ENCODE measurements around the gene TOMM7.

DNA sequence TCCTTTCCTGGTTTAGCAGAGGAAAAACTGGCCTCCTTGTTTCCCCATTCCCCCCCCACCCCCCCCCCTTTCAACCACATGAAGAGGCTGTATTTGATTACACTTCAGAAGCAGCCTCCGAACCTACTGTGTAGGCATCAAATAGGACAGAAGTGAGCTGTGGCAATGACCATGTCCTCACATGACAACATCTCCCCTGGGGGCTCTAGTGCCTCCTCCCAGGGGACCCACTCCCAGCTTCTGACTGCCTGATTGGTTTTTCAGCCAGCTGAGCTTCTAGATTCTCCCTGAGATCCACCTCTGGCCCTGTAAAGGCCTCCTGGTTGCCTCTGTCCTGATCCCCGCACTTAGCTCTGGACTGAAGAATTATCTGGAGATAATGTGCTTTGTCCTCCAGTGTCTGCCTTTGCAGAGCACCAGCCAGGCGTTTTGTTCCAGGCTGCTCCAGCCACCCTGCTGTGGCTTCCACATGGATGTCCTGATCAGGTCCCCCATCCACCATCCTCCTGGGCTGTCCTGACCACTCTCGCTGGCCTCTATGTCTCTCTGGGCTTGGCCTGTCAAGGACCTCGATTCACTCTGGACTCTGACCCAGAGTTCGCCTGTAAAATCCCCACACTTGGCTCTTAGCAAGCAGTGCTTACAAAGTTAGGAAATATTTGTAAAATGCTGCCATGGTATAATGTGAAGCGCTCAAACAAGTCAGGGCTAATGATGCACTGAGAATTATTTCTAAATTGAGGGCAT lies 42.4 kb upstream of the TOMM7 start:
- TF ChIP-seq, protein P1, sequence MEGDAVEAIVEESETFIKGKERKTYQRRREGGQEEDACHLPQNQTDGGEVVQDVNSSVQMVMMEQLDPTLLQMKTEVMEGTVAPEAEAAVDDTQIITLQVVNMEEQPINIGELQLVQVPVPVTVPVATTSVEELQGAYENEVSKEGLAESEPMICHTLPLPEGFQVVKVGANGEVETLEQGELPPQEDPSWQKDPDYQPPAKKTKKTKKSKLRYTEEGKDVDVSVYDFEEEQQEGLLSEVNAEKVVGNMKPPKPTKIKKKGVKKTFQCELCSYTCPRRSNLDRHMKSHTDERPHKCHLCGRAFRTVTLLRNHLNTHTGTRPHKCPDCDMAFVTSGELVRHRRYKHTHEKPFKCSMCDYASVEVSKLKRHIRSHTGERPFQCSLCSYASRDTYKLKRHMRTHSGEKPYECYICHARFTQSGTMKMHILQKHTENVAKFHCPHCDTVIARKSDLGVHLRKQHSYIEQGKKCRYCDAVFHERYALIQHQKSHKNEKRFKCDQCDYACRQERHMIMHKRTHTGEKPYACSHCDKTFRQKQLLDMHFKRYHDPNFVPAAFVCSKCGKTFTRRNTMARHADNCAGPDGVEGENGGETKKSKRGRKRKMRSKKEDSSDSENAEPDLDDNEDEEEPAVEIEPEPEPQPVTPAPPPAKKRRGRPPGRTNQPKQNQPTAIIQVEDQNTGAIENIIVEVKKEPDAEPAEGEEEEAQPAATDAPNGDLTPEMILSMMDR (IDR thresholded peaks at IDR 0.05 in 8 of 11, conservative IDR thresholded peaks at IDR 0.05 in 3 of 11) = no peak
- no peak for TF ChIP-seq POLR2AphosphoS5 (IDR thresholded peaks at IDR 0.05)

All from spleen (tissue), 7 donors.